CD4-positive, alpha-beta T cell (primary cell): ENCODE data around the gene HM13. TPM values are rescaled to one million over a fixed set of nuclear protein-coding genes. Genes with fewer than 3 reads are reported as not detected.

Experiments used
- ATAC-seq: fragments of 200-7000 bp; cut with Tn5 transposase; one replicate; pipeline ENCODE4 v1.10.0; 2022; ENCODE audit warnings: mild to moderate bottlenecking; ENCODE audit not compliant: poor library complexity
- CTCF ChIA-PET: fragments of 350-600 bp; sonication (Branson Sonifier 250); formaldehyde crosslinking; loops from one replicate; lab custom pipeline; 2021; ENCODE audit warnings: antibody characterized with exemption, inconsistent platforms; lab: Charles Lee
- POLR2A ChIA-PET: fragments of 350-600 bp; sonication (Branson Sonifier 250); formaldehyde crosslinking; loops from one replicate; lab custom pipeline; 2021; ENCODE audit warnings: antibody characterized with exemption, inconsistent platforms; lab: Charles Lee
- DNase-seq, 14 experiments: peaks; one replicate each; pipeline ENCODE4 v3.0.0-alpha.2; 2013 to 2020; ENCODE audit warnings: mixed read lengths in 2 of 14
- H3K27ac ChIP-seq, 2 donors: one replicate each; pipeline versions ENCODE4 v1.5.1 to v1.7.0; 2013; ENCODE audit warnings: low read length in 2 of 2, low read depth in 1 of 2, mild to moderate bottlenecking in 1 of 2
- H3K27me3 ChIP-seq, 2 experiments: 1 replicate in 1 of 2; 2 replicates in 1 of 2; pipeline versions ENCODE4 v1.6.1 to v1.7.0; 2013; ENCODE audit warnings: low read length in 2 of 2, control low read depth in 1 of 2, mild to moderate bottlenecking in 1 of 2, moderate library complexity in 1 of 2; ENCODE audit not compliant: insufficient read depth in 2 of 2, control insufficient read depth in 1 of 2
- H3K36me3 ChIP-seq: one replicate; pipeline ENCODE4 v1.6.1; 2013; ENCODE audit warnings: low read length, control low read depth; ENCODE audit not compliant: insufficient read depth
- H3K4me1 ChIP-seq: one replicate; pipeline ENCODE4 v1.6.1; 2013; ENCODE audit warnings: low read length, control low read depth; ENCODE audit not compliant: insufficient read depth
- H3K4me3 ChIP-seq: one replicate; pipeline ENCODE4 v1.5.1; 2013; ENCODE audit warnings: mild to moderate bottlenecking, low read length, moderate library complexity
- H3K9me3 ChIP-seq, 2 experiments: 1 replicate in 1 of 2; 2 replicates in 1 of 2; pipeline versions ENCODE4 v1.6.1 to v1.7.0; 2013; ENCODE audit warnings: low read length in 2 of 2, mild to moderate bottlenecking in 2 of 2, control low read depth in 1 of 2, moderate library complexity in 1 of 2; ENCODE audit not compliant: control insufficient read depth in 1 of 2, insufficient read depth in 1 of 2
- H3K27ac Mint-ChIP-seq: one replicate; pipeline ENCODE4 v1.8.0; 2020; ENCODE audit warnings: mixed read lengths
- H3K27me3 Mint-ChIP-seq: one replicate; pipeline ENCODE4 v1.8.0; 2021; ENCODE audit warnings: mixed read lengths
- H3K36me3 Mint-ChIP-seq: one replicate; pipeline ENCODE4 v1.8.0; 2021; ENCODE audit warnings: low read depth, mixed read lengths
- H3K4me1 Mint-ChIP-seq: one replicate; pipeline ENCODE4 v1.8.0; 2021; ENCODE audit warnings: low read depth, mixed read lengths
- H3K4me3 Mint-ChIP-seq: one replicate; pipeline ENCODE4 v1.8.0; 2020; ENCODE audit warnings: mild to moderate bottlenecking, mixed read lengths
- H3K9me3 Mint-ChIP-seq: one replicate; pipeline ENCODE4 v1.8.0; 2020; ENCODE audit warnings: mixed read lengths
- intact Hi-C, 2 experiments: fragments of 100-400 bp; cut with DNase I in 1 of 2; cut with micrococcal nuclease in 1 of 2; formaldehyde crosslinking; loops; one replicate each; pipeline versions ENCODE4 v1.15.1 to v1.9.0; 2023 to 2025; cut with DNase I, micrococcal nuclease
- total RNA-seq, 174 experiments: library from RNA in 2 of 174; stranded (reverse) in 2 of 174; gene quantifications; one replicate each; pipeline ENCODE4 v1.2.3 and lab custom pipeline; 2021 to 2026
- TF ChIP-seq, protein P1 (sequence below): fragments of 200-600 bp; IDR thresholded peaks from one replicate; pipeline ENCODE4 v1.8.0; 2022; ENCODE audit warnings: antibody characterized with exemption, mild to moderate bottlenecking

Gene HM13
- total RNA-seq, 2 experiments from 2014 or later: 97.8 to 113 TPM

GRCh38 chr20:31489152-31489551 lies 25.1 kb upstream of the HM13 start:
- Histone ChIP-seq H3K4me3 (no peak overlapping the region), H3K4me1 (peaks cover 4% of the 10 kb centered on the region), H3K27me3 (peaks cover 5 to 13% of the 10 kb centered on the region in 2 experiments), H3K27ac (no peak overlapping the region), H3K36me3 (no peaks in the 10 kb centered on the region), H3K9me3 (peaks cover 0 to 14% of the 10 kb centered on the region in 2 experiments)
- Mint-ChIP-seq H3K9me3 (no peaks in the 10 kb centered on the region), H3K27me3 (peaks cover 28% of the 10 kb centered on the region), H3K4me3 (no peak overlapping the region), H3K36me3 (no peaks in the 10 kb centered on the region), H3K4me1 (no peaks in the 10 kb centered on the region), H3K27ac (no peak overlapping the region)
- TF ChIP-seq, protein P1, sequence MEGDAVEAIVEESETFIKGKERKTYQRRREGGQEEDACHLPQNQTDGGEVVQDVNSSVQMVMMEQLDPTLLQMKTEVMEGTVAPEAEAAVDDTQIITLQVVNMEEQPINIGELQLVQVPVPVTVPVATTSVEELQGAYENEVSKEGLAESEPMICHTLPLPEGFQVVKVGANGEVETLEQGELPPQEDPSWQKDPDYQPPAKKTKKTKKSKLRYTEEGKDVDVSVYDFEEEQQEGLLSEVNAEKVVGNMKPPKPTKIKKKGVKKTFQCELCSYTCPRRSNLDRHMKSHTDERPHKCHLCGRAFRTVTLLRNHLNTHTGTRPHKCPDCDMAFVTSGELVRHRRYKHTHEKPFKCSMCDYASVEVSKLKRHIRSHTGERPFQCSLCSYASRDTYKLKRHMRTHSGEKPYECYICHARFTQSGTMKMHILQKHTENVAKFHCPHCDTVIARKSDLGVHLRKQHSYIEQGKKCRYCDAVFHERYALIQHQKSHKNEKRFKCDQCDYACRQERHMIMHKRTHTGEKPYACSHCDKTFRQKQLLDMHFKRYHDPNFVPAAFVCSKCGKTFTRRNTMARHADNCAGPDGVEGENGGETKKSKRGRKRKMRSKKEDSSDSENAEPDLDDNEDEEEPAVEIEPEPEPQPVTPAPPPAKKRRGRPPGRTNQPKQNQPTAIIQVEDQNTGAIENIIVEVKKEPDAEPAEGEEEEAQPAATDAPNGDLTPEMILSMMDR: no peak
- POLR2A ChIA-PET: no interaction called here
- ATAC-seq (no peak), DNase-seq (no peak)
- intact Hi-C loops: no loop called here
- CTCF ChIA-PET: no interaction called here

DNA sequence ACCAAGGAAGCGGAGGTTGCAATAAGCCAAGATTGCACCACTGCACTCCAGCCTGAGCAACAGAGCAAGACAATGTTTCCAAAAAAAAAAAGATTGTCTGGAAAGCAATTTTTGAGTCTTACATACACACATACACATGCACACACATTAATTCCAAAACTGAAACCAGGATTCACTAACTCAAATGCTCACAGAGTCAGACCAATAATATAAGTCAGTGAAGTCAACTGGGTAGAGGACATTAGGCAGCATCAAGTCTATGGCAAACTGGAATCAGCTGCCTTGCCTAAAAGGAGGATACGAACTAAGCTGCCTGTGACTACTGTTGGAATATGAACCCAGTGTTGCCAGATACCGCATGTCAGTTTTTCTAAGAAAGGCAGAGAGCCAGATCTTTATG lies 23.5 kb upstream of the HM13 start:
- no peaks in the 10 kb centered on the region for H3K4me1 Mint-ChIP-seq
- H3K9me3 ChIP-seq: peaks cover 0 to 3% of the 10 kb centered on the region in 2 experiments

DNA sequence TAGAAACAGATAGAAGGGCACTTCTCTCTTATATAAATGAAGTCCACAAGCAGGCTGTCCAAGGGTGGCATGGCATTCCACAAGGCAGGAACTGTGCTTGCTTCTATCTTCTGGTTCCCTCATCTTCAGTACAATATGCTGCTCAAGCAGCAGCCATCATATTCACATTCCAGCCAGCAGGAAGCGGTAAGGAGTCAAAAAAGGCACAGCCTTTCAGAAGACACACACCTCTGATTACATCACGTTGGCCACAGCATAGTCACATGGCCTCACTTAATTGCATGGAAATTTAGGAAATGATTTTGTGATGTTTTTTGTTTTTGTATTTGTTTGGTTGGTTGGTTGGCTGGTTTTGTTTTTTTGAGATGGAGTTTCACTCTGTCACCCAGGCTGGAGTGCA lies 20.1 kb upstream of the HM13 start:
- no peak for DNase-seq
- ATAC-seq: no peak
- intact Hi-C loops: no loop called here
- no peaks in the 10 kb centered on the region for H3K9me3 Mint-ChIP-seq
- Histone ChIP-seq H3K4me1 (no peaks in the 10 kb centered on the region), H3K27me3 (peaks cover 0 to 7% of the 10 kb centered on the region in 2 experiments), H3K9me3 (no peaks in the 10 kb centered on the region), H3K4me3 (no peak overlapping the region), H3K27ac (no peak overlapping the region), H3K36me3 (no peaks in the 10 kb centered on the region)
- H3K27me3 Mint-ChIP-seq: peaks cover 31% of the 10 kb centered on the region
- TF ChIP-seq, protein P1: no peak
- H3K36me3 Mint-ChIP-seq: no peaks in the 10 kb centered on the region
- CTCF ChIA-PET: no interaction called here
- H3K4me3 Mint-ChIP-seq: no peak overlapping the region
- POLR2A ChIA-PET: no interaction called here
- no peaks in the 10 kb centered on the region for H3K4me1 Mint-ChIP-seq
- H3K27ac Mint-ChIP-seq: no peak overlapping the region

More for the DNA sequence above, 23.5 kb upstream of the HM13 start:
- no peaks in the 10 kb centered on the region for H3K36me3 ChIP-seq
- peaks cover 32% of the 10 kb centered on the region for H3K27me3 Mint-ChIP-seq
- no peaks in the 10 kb centered on the region for H3K9me3 Mint-ChIP-seq
- DNase-seq (no peak), ATAC-seq (no peak)
- POLR2A ChIA-PET: no interaction called here
- no peak overlapping the region for H3K27ac Mint-ChIP-seq
- H3K27me3 ChIP-seq: peaks cover 0 to 4% of the 10 kb centered on the region in 2 experiments
- intact Hi-C loops: no loop called here
- peaks cover under 1% of the 10 kb centered on the region for H3K4me1 ChIP-seq
- CTCF ChIA-PET: interaction anchor here (0.6 kb wide), 1 partner anchor 1608 kb away, joined by 4 read pairs; no protein-coding TSS in a partner anchor
- no peak overlapping the region for H3K4me3 Mint-ChIP-seq
- H3K4me3 ChIP-seq: no peak overlapping the region
- H3K27ac ChIP-seq: no peak overlapping the region
- H3K36me3 Mint-ChIP-seq: no peaks in the 10 kb centered on the region
- TF ChIP-seq, protein P1: no peak
